WTC11 (cell line): ENCODE measurements around the gene RBM44.

Experiments
- FOXK1 ChIP-seq: sonication (generic); formaldehyde crosslinking; IDR thresholded peaks from 2 replicates; pipeline ENCODE4 v1.8.0; 2022; ENCODE audit warnings: mild to moderate bottlenecking, moderate library complexity, missing genetic modification reagents
- GTF2I ChIP-seq: fragments of 250-450 bp; sonication (Bioruptor Pico); conservative IDR thresholded peaks from 2 replicates; pipeline ENCODE4 v1.4.0; 2021; ENCODE audit warnings: mild to moderate bottlenecking
- NR1H2 ChIP-seq: sonication (generic); formaldehyde crosslinking; IDR thresholded peaks from 2 replicates; pipeline ENCODE4 v1.9.0; 2021; ENCODE audit warnings: mild to moderate bottlenecking, moderate library complexity, missing genetic modification reagents
- TCF7 ChIP-seq: sonication (generic); formaldehyde crosslinking; IDR thresholded peaks from 2 replicates; pipeline ENCODE4 v1.8.0; 2022; ENCODE audit warnings: mild to moderate bottlenecking, low read depth, missing genetic modification reagents, moderate library complexity
- TP53 ChIP-seq: sonication (generic); formaldehyde crosslinking; IDR thresholded peaks from 2 replicates; pipeline ENCODE4 v1.8.1; 2023; ENCODE audit warnings: mild to moderate bottlenecking, missing genetic modification reagents
- ZNF219 ChIP-seq: sonication (generic); formaldehyde crosslinking; IDR thresholded peaks from 2 replicates; pipeline ENCODE4 v1.8.0; 2023; ENCODE audit warnings: missing genetic modification reagents, mild to moderate bottlenecking, borderline replicate concordance
- TF ChIP-seq, protein P1 (sequence below): fragments of 200-600 bp; IDR thresholded peaks from 2 replicates; pipeline ENCODE4 v1.8.0; 2022; ENCODE audit warnings: antibody characterized with exemption
- TF ChIP-seq, protein P2 (sequence below): sonication (generic); formaldehyde crosslinking; IDR thresholded peaks from 2 replicates; pipeline ENCODE4 v1.8.1; 2023; ENCODE audit warnings: mild to moderate bottlenecking, missing genetic modification reagents
- TF ChIP-seq, protein P3 (sequence below): sonication (generic); formaldehyde crosslinking; IDR thresholded peaks from 2 replicates; pipeline ENCODE4 v1.8.0; 2023; ENCODE audit warnings: mild to moderate bottlenecking, missing genetic modification reagents
- TF ChIP-seq, protein P4 (sequence below): sonication (generic); formaldehyde crosslinking; IDR thresholded peaks from 2 replicates; pipeline ENCODE4 v1.8.1; 2023; ENCODE audit warnings: mild to moderate bottlenecking, moderate library complexity, missing genetic modification reagents
- TF ChIP-seq, protein P5 (sequence below): sonication (generic); formaldehyde crosslinking; IDR thresholded peaks from 2 replicates; pipeline ENCODE4 v1.8.1; 2023; ENCODE audit warnings: mild to moderate bottlenecking, missing genetic modification reagents, moderate library complexity

DNA sequence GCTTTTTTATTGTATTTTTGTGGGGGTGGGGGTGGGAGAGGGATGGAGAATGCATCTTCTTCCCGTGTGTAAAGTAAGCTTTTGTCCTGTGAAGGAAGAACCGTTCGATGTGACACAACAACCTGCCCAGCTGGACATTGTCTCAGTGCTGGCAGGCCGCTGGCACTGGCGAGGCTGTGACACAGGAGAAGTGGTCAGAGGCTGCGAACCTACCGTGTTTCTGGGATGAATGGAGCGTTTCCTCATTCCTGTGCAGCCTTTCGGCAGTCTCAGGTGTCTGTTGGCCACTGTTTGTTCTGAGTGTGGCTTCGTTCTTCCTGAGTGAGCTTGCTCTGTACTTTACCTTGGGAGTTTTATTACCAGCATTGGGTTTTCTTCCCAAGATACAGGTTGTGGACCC lies 68.9 kb downstream of the RBM44 start:
- TF ChIP-seq FOXK1 (CRISPR knock-in tag), result no peak
- TF ChIP-seq, protein P1, sequence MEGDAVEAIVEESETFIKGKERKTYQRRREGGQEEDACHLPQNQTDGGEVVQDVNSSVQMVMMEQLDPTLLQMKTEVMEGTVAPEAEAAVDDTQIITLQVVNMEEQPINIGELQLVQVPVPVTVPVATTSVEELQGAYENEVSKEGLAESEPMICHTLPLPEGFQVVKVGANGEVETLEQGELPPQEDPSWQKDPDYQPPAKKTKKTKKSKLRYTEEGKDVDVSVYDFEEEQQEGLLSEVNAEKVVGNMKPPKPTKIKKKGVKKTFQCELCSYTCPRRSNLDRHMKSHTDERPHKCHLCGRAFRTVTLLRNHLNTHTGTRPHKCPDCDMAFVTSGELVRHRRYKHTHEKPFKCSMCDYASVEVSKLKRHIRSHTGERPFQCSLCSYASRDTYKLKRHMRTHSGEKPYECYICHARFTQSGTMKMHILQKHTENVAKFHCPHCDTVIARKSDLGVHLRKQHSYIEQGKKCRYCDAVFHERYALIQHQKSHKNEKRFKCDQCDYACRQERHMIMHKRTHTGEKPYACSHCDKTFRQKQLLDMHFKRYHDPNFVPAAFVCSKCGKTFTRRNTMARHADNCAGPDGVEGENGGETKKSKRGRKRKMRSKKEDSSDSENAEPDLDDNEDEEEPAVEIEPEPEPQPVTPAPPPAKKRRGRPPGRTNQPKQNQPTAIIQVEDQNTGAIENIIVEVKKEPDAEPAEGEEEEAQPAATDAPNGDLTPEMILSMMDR, result no peak
- TF ChIP-seq, protein P2, sequence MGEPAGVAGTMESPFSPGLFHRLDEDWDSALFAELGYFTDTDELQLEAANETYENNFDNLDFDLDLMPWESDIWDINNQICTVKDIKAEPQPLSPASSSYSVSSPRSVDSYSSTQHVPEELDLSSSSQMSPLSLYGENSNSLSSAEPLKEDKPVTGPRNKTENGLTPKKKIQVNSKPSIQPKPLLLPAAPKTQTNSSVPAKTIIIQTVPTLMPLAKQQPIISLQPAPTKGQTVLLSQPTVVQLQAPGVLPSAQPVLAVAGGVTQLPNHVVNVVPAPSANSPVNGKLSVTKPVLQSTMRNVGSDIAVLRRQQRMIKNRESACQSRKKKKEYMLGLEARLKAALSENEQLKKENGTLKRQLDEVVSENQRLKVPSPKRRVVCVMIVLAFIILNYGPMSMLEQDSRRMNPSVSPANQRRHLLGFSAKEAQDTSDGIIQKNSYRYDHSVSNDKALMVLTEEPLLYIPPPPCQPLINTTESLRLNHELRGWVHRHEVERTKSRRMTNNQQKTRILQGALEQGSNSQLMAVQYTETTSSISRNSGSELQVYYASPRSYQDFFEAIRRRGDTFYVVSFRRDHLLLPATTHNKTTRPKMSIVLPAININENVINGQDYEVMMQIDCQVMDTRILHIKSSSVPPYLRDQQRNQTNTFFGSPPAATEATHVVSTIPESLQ (CRISPR knock-in tag), result no peak
- TF ChIP-seq TCF7 (CRISPR knock-in tag), result no peak
- no peak for TF ChIP-seq ZNF219 (CRISPR knock-in tag)
- TF ChIP-seq, protein P3, sequence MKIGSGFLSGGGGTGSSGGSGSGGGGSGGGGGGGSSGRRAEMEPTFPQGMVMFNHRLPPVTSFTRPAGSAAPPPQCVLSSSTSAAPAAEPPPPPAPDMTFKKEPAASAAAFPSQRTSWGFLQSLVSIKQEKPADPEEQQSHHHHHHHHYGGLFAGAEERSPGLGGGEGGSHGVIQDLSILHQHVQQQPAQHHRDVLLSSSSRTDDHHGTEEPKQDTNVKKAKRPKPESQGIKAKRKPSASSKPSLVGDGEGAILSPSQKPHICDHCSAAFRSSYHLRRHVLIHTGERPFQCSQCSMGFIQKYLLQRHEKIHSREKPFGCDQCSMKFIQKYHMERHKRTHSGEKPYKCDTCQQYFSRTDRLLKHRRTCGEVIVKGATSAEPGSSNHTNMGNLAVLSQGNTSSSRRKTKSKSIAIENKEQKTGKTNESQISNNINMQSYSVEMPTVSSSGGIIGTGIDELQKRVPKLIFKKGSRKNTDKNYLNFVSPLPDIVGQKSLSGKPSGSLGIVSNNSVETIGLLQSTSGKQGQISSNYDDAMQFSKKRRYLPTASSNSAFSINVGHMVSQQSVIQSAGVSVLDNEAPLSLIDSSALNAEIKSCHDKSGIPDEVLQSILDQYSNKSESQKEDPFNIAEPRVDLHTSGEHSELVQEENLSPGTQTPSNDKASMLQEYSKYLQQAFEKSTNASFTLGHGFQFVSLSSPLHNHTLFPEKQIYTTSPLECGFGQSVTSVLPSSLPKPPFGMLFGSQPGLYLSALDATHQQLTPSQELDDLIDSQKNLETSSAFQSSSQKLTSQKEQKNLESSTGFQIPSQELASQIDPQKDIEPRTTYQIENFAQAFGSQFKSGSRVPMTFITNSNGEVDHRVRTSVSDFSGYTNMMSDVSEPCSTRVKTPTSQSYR, result no peak
- TF ChIP-seq, protein P4, sequence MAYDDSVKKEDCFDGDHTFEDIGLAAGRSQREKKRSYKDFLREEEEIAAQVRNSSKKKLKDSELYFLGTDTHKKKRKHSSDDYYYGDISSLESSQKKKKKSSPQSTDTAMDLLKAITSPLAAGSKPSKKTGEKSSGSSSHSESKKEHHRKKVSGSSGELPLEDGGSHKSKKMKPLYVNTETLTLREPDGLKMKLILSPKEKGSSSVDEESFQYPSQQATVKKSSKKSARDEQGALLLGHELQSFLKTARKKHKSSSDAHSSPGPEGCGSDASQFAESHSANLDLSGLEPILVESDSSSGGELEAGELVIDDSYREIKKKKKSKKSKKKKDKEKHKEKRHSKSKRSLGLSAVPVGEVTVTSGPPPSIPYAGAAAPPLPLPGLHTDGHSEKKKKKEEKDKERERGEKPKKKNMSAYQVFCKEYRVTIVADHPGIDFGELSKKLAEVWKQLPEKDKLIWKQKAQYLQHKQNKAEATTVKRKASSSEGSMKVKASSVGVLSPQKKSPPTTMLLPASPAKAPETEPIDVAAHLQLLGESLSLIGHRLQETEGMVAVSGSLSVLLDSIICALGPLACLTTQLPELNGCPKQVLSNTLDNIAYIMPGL (CRISPR knock-in tag), result no peak
- TF ChIP-seq, protein P5, sequence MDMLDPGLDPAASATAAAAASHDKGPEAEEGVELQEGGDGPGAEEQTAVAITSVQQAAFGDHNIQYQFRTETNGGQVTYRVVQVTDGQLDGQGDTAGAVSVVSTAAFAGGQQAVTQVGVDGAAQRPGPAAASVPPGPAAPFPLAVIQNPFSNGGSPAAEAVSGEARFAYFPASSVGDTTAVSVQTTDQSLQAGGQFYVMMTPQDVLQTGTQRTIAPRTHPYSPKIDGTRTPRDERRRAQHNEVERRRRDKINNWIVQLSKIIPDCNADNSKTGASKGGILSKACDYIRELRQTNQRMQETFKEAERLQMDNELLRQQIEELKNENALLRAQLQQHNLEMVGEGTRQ (CRISPR knock-in tag), result no peak
- no peak for TF ChIP-seq NR1H2 (CRISPR knock-in tag)
- no peak for TF ChIP-seq GTF2I
- no peak for TF ChIP-seq TP53 (CRISPR knock-in tag)
